Right cardiac atrium (tissue), 5 donors: Measurements from ENCODE around the gene CACNB1. TPM values are rescaled to one million over a fixed set of nuclear protein-coding genes. Genes with fewer than 3 reads are reported as not detected.
A peak's percentile ranks its signal among the peaks of the same experiment; 100 is the strongest.

Source experiments
- ATAC-seq, 2 donors: fragments of 200-7000 bp; cut with Tn5 transposase; one replicate each; pipeline versions ENCODE4 v1.8.0 to v1.9.1; 2020; ENCODE audit warnings: moderate library complexity in 2 of 2, mild to moderate bottlenecking in 1 of 2
- DNase-seq, 3 donors: peaks; one replicate each; pipeline ENCODE4 v3.0.0-alpha.2; 2020
- H3K27ac ChIP-seq: one replicate; pipeline ENCODE4 v1.5.1; 2013; ENCODE audit warnings: mild to moderate bottlenecking, low read length, control low read depth, moderate library complexity
- H3K27me3 ChIP-seq: one replicate; pipeline ENCODE4 v1.6.1; 2013; ENCODE audit not compliant: control insufficient read depth, insufficient read depth
- H3K4me1 ChIP-seq: one replicate; pipeline ENCODE4 v1.6.1; 2013; ENCODE audit warnings: low read length; ENCODE audit not compliant: control insufficient read depth, insufficient read depth
- H3K4me3 ChIP-seq: one replicate; pipeline ENCODE4 v1.5.1; 2013; ENCODE audit warnings: low read length, control low read depth
- H3K9me3 ChIP-seq: one replicate; pipeline ENCODE4 v1.6.1; 2013; ENCODE audit warnings: low read length; ENCODE audit not compliant: control insufficient read depth
- WGBS: extraction: QIAGEN DNeasy Blood & Tissue Kit; methylation state at CpG from one replicate; pipeline ENCODE4 v1.1.7; 2013; 5-methylcytosine and 5-hydroxymethylcytosine counted together
- intact Hi-C, 4 donors: fragments of 100-400 bp; cut with DNase I; formaldehyde crosslinking; loops; one replicate each; pipeline versions ENCODE4 v1.11.0 to v1.14.0; 2022 to 2023
- polyA plus RNA-seq: library from polyadenylated mRNA; stranded (reverse); fragments of 200-250 nt; gene quantifications from one replicate; pipeline ENCODE4 v1.2.3, GENCODE V29; 2013
- total RNA-seq, 4 donors: library from RNA; stranded (reverse); fragmentation: NEBNext Ultra II Directional; extraction: Animal tissue kit (Norgen Biotek cat#: 25700); gene quantifications; one replicate each; pipeline ENCODE4 v1.2.1, GENCODE V29; 2021
- donor health status: healthy with polysubstance abuse.
- donor health status: DM: no; HTN: yes; CAD: no.
- donor health status: DM: no; HTN: no; CAD: no.
- donor health status: DM: no; HTN: yes; CAD: no; lungs with severe emphysema.
- donor health status: DM: yes; HTN: yes; CAD: no.

The CACNB1 gene
- total and polyA plus RNA-seq, 5 donors = 5.8 to 10.8 (median 7.7) TPM

GRCh38 chr17:39225308-39225958, 28.0 kb upstream of the CACNB1 start, which contains the start of gene STAC2:
STAC2 (minus strand) TSS chr17:39225945; CDS start chr17:39225502, 443 bp downstream.
- no peak for DNase-seq
- ATAC-seq = peak in 1 of 2 donors; percentile 12
- intact Hi-C loops = no loop called here
- Histone ChIP-seq H3K4me3 (peak within 1 kb of the TSS; percentile 58), H3K9me3 (no peaks in the 10 kb centered on the region), H3K4me1 (peaks cover 4% of the 10 kb centered on the region), H3K27ac (no peak within 1 kb of the TSS), H3K27me3 (no peaks in the 10 kb centered on the region)
- 1% methylated on average over 71 of the region's 71 CpGs for WGBS

DNA sequence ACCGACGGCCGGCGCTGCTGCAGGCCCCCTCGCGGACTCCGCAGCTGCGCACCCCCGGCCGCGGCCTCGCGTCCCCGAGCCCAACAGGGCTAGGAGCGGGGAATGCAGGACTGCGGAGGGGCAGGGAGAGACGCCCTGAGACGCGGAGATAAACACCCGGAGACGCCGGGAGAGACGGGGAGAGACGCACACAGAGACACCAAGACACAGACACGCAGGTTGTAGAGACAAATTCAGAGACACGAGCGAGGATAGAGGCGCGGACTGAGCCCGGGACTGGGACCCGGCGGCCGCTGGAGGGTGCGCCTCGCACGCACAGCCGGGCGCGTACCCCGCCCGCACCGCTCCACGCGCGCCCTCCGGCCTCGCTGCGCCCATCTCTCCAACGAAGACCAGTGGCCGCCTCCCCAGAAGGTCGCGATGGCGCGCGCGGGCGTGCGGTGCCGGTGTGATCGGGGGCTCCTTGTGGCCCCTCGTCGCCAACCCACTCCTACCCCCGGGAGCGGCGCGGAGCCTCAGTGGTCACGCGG, 27.4 kb upstream of the CACNB1 start:
- DNase-seq (no peak), ATAC-seq (peak; percentile 13 to 43)
- Histone ChIP-seq H3K4me1 (peaks cover 4% of the 10 kb centered on the region), H3K9me3 (no peaks in the 10 kb centered on the region), H3K4me3 (peak overlapping the region; percentile 58), H3K27me3 (no peaks in the 10 kb centered on the region), H3K27ac (no peak overlapping the region)
- WGBS = 2% methylated on average over 68 of the region's 68 CpGs
- intact Hi-C loops = no loop called here

DNA sequence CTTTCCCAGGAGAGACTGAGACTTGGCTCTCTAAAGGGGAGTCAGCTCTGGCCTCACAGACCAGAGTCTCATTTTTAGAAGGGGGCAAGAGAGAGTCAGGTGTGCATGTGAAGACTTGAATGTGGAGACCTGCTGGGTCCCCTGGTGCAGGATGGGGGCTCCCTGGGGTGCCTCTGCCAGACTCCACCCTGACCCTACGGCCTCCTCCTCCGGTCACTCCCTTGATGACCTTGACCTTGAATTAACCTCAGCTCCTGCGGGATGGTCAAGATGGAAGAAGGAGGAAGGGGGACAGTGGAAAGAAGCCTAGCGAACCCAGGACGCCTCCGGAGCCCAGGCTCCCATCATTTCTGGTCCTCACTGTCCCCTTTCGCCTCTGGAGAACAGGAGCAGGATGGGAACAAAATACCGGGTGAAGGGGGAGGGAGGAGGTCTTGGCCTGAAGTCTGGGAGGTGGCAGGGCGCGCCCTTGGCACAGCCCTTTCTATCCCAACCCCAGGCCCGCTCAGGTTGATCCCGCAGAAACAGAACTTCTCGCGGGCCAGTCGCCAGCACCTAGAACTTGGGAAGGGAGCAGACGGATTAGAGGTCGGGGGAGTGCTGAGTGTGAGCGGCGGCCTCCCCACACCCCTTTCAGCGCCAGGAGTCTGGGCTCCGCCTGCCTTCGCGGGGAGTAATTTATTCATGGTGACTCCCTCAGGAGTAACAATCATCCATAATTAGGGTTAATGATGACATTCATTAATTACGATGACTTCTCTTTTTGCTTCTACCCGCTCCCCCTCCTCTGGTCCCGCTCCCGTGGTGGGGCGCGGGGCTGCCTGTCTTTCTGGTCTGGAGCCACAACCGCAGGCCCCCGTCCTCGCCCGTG, 26.7 kb upstream of the CACNB1 start:
- Histone ChIP-seq H3K27me3 (no peaks in the 10 kb centered on the region), H3K9me3 (no peaks in the 10 kb centered on the region), H3K27ac (no peak overlapping the region), H3K4me1 (peaks cover 4% of the 10 kb centered on the region), H3K4me3 (no peak overlapping the region)
- DNase-seq (no peak), ATAC-seq (no peak)
- intact Hi-C loops = no loop called here
- 46% methylated on average over 33 of the region's 33 CpGs for WGBS

DNA sequence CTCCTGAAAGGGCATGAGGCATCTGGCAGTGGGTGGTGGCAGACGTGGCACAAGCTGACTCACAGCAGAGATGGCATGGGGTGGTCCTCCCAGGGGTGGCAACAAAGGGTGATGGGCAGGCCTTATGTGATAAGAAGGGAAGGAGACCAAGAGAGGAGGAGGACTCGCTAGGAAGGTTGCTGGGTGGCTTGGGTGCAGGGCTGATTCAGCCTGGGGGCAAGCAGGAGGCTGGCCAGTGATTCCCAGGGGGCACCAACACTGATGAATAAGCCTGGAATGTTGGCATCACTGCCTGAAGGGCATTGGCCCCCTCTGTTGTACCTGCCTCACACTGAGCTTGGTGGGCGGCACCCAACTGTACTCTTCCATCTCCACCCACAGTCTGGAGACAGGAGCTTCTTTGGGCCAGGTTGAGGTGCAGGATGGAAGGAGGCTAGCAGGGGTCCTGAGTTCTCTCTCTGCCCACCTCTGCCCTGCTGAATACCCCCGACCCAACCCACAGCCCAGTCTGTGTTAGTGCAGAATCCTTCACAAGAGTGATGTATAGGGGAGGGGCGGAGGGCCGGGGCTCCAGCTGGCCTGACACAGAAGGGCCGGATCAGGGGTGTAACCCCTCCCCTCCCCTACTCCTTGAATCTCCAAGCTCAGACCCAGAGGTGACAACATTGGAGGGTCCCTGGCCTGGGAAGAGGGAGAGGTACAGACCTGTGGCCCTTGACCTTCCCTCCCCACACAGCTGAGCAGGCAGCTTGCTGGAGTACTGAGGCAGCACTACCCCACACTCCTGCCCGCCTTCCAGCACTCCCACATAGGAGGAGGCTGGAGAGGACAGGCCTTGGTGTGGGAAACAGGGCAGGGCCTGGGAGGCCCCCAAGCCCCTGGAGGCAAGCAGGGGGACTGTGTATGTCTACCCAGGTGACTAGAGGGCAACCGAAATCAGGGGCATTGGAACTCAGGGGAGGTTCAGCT, 25.7 kb upstream of the CACNB1 start:
- ATAC-seq (no peak), DNase-seq (no peak)
- H3K9me3 ChIP-seq = no peaks in the 10 kb centered on the region
- H3K4me1 ChIP-seq = peaks cover 4% of the 10 kb centered on the region
- no peaks in the 10 kb centered on the region for H3K27me3 ChIP-seq
- 81% methylated on average over 9 of the region's 9 CpGs for WGBS
- intact Hi-C loops = no loop called here
- no peak overlapping the region for H3K27ac ChIP-seq
- H3K4me3 ChIP-seq = no peak overlapping the region

DNA sequence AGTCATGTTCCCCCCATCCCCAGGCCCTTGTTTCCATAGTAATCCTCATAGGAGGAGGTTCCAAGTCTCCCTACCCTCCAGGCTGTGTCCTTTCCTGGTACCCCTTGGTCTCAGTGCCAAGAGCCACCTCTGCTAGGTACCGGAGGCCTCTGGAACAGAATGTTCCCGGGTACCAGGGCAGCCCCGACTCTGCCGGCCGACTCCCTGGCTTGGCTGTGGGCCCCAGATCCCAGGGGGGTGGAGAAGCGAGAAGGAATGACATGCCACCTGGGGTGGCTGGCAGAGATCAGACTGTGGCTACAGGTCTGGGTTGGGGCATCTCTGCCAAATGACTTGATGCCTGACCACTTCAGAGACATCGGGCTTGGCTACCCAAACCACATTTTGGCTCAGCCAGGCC, 24.7 kb upstream of the CACNB1 start:
- 79% methylated on average over 7 of the region's 7 CpGs for WGBS
- no peaks in the 10 kb centered on the region for H3K27me3 ChIP-seq
- no peaks in the 10 kb centered on the region for H3K9me3 ChIP-seq
- peaks cover 4% of the 10 kb centered on the region for H3K4me1 ChIP-seq
- ATAC-seq (no peak), DNase-seq (no peak)
- no peak overlapping the region for H3K27ac ChIP-seq
- H3K4me3 ChIP-seq = no peak overlapping the region
- intact Hi-C loops = no loop called here

- whole genome bisulfite sequencing = 94% methylated on average over 6 of the region's 6 CpGs
- H3K27me3 ChIP-seq = no peaks in the 10 kb centered on the region
- H3K27ac ChIP-seq = no peak overlapping the region
These were observed 24.1 kb upstream of the CACNB1 start for GRCh38 chr17:39221572-39221971.

DNA sequence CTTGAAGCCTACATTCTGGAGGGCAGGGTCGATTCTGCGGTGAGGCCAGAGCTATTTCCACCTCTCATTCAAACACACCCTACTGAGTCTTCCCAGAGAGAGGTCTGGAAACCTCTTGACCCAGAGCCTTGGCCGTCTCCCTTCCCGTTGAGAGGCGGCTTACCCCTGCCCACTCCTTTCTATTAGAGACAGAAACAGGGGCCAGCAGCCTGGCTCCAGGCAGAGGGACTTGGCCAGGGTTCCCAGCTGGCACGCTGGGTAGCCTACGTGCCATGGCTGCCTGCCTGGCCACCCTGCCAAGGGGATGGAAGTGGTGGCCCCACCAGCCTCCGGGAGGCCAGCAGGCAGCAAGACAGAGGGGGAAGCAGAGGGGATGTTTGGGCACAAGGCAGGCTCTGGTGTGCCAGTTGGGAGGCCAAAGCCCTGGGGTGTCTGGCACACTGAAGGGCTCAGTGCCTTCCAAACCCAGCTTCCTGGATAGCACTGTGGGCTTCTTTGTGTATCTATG, 22.2 kb upstream of the CACNB1 start:
- H3K27me3 ChIP-seq = no peaks in the 10 kb centered on the region
- no peaks in the 10 kb centered on the region for H3K9me3 ChIP-seq
- H3K4me1 ChIP-seq = no peaks in the 10 kb centered on the region
- H3K27ac ChIP-seq = peak overlapping the region; percentile 15
- peak; percentile 37 to 60 for ATAC-seq
- WGBS = 46% methylated on average over 8 of the region's 8 CpGs
- no peak for DNase-seq
- intact Hi-C loops = no loop called here
- no peak overlapping the region for H3K4me3 ChIP-seq

More at GRCh38 chr17:39221572-39221971, 24.1 kb upstream of the CACNB1 start:
- intact Hi-C loops = no loop called here
- Histone ChIP-seq H3K4me1 (peaks cover 4% of the 10 kb centered on the region), H3K9me3 (no peaks in the 10 kb centered on the region), H3K4me3 (no peak overlapping the region)
- DNase-seq = no peak
- no peak for ATAC-seq

DNA sequence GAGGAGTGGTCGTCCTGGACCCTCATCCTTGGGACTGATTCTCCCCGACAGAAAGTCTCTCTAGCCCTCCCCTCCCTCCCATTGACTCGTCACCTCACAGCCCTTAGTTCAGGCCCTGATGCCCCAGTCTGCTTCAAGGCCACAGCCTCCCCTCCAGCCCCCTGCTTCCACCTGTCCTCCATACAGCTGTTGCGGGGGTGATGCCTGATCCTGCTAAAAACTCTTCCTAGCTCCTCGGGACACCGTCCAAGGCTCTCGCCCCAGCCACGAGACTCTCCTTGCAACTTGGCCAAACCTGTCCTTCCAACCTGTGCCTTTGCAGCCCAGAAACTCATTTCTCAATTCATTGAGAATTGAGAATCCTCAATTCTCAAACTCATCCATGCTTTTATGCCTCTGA, 21.4 kb upstream of the CACNB1 start:
- Histone ChIP-seq H3K27me3 (no peaks in the 10 kb centered on the region), H3K4me3 (no peak overlapping the region), H3K9me3 (no peaks in the 10 kb centered on the region), H3K27ac (no peak overlapping the region), H3K4me1 (no peaks in the 10 kb centered on the region)
- 71% methylated on average over 8 of the region's 8 CpGs for WGBS
- ATAC-seq (no peak), DNase-seq (no peak)
- intact Hi-C loops = no loop called here

GRCh38 chr17:39217734-39218369, 20.4 kb upstream of the CACNB1 start:
- DNase-seq (no peak), ATAC-seq (no peak)
- no peaks in the 10 kb centered on the region for H3K9me3 ChIP-seq
- no peaks in the 10 kb centered on the region for H3K4me1 ChIP-seq
- 28% methylated on average over 24 of the region's 24 CpGs for WGBS
- H3K27me3 ChIP-seq = no peaks in the 10 kb centered on the region
- intact Hi-C loops = no loop called here
- H3K4me3 ChIP-seq = no peak overlapping the region
- H3K27ac ChIP-seq = no peak overlapping the region

DNA sequence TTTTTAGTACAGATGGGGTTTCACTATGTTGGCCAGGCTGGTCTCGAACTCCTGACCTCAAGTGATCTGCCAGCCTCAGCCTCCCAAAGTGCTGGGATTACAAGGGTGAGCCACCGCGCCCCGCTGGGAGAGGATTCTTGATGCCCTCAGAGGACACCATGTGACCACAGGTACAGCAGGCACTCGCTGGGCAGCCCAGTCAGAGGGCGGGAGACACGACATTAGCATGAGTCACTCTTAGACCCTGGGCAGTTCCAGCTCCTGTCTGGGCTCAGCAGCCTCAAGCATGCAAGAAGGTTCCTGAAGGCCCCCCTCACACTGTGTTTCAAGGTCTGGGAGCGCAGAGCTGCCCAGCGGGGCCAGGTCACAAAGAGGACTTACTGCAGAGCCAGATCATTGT, 16.4 kb upstream of the CACNB1 start:
- 76% methylated on average over 9 of the region's 9 CpGs for WGBS

More for the DNA sequence above, 16.4 kb upstream of the CACNB1 start:
- no peak for ATAC-seq
- intact Hi-C loops = no loop called here
- Histone ChIP-seq H3K4me1 (peaks cover 4% of the 10 kb centered on the region), H3K9me3 (no peaks in the 10 kb centered on the region), H3K27me3 (no peaks in the 10 kb centered on the region), H3K4me3 (no peak overlapping the region), H3K27ac (no peak overlapping the region)
- no peak for DNase-seq
